SW480 (cell line): Measurements from ENCODE around the gene PQBP1.

ENCODE experiments used
- DNase-seq: peaks from one replicate; pipeline ENCODE4 v3.0.0-alpha.2; 2016; ENCODE audit warnings: low spot score

PQBP1 gene

GRCh38 chrX:48902135-48902534, 4.4 kb downstream of the PQBP1 start:
- no peak for DNase-seq

DNA sequence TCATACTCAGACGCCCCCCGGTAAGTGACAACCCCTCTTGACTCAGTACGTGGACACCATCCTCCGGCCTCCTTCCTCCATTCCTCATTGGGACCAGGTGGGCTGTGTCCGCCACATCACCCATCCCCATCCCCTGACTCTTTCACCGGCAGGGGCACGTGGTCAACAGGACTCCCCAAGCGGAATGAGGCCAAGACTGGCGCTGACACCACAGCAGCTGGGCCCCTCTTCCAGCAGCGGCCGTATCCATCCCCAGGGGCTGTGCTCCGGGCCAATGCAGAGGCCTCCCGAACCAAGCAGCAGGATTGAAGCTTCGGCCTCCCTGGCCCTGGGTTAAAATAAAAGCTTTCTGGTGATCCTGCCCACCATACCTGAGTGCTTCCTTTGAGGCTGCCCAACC, 5.0 kb downstream of the PQBP1 start:
- DNase-seq: no peak

GRCh38 chrX:48903290-48903689, 5.6 kb downstream of the PQBP1 start:
- no peak for DNase-seq

DNA sequence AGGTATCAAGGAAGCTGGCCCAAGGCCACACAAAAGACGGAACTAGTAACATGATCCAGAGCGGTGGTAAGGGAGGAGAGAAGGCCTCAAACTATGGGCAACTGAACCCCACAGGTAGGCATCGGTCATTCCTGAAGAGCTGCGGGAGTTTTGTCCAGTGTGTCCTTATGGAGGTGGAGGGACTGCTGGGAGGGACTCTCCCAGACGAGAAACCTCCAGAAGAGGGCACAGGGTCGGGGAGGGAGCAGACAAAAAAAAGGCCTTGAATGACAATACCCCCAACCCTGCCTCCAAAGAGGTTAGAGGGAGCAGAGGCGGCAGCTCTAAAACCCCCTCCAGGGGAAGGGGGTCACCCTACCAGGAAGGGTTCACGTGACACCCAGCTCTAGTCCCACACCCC, 6.5 kb downstream of the PQBP1 start:
- no peak for DNase-seq

DNA sequence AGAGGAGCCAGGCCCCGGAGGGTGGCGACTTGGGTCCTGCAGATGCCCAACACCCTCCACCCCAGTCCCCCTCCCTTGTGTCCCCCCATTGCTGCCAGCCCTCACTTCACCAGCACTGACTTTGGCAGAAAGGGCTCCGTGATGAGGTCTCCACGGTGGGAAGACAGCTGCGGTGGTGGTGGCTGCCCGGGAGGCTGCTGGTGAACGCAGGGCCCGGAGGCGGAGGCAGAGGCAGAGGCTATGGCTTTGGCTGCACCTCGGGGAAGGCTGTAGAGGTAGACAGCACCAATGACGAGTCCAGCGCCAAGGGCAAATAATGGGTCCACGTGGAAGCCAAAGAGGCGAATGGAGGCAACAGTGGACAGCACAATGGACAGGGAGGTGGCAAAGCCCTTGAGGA, 6.9 kb downstream of the PQBP1 start:
- no peak for DNase-seq

DNA sequence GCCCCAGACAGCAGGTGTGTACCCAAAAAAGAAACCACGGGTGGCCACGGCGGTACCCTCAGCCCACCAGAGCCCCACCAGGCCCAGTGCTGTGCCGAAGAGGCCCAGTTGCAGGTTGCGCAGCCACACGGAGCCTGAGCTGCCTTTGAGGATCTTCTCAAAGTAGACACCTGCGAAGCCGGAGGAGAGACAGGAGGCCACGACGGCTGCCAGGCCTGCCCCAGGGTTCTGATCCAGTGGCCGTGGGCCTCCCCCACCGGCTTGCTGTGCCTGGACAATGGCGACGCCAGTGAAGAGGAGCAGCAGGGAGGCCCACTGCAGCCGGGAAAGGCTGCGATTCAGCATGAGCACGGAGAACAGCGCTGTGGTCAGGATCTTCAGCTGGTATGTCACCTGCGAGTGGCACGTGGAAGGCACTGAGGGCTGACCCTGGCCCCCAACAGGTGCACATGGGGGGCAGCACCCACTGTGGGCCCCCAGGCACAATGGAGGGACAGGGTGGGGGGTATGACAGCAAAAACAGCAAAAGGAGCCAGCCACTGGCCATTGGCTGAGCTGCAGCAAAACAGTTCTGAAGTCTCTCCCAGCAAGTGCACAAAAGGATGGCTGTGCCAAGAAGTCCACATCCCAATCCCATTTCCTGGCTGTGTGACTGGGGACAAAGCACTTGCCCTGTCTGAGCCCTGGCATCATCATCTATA, 7.5 kb downstream of the PQBP1 start:
- DNase-seq: no peak

DNA sequence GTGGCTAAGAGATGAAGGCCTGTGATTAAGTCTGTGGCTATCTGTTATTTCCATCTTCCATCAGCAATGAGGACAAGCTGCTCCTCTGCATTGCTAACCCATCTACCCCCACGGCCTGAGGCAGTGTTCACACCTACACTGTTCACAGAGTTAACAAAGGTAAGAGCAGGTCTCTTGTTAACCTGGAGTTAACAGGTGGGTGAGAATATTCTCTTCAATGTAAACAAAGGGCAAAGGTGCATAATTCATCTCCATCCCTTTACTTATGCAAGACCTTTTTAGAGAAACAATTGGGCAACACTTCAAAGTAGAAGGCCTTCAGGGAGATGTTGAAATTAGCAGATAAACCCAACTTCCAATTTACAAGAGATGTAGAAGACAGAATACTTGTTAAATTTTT, 10.9 kb downstream of the PQBP1 start:
- no peak for DNase-seq

DNA sequence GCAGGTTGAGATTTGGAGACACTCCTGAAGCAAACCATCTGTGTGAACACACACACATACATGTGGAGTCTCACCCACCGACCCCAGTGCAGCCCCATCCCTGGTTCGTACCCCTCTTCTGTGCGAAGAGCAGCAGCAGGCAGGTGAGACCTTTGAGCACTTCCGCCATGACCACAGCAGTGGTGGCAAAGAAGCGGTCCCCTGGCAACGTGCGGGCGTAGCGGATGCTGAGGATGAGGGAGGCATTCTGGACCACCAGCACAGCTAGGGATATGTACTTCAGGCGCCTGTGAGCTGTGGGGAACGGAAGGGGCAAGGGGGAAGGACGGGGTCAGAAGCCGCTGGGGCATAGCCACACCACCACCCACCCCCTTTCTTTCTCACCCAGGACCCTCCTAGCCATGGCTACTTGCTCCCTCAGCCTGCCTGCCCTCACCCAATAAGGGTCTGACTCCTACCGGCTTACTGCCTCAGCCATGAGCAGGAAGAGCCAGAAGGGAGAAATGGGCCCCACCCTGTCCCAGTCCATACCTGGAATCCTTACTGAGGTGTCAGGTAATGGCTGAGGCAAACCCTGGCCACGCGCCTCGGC, 12.1 kb downstream of the PQBP1 start:
- DNase-seq: no peak

DNA sequence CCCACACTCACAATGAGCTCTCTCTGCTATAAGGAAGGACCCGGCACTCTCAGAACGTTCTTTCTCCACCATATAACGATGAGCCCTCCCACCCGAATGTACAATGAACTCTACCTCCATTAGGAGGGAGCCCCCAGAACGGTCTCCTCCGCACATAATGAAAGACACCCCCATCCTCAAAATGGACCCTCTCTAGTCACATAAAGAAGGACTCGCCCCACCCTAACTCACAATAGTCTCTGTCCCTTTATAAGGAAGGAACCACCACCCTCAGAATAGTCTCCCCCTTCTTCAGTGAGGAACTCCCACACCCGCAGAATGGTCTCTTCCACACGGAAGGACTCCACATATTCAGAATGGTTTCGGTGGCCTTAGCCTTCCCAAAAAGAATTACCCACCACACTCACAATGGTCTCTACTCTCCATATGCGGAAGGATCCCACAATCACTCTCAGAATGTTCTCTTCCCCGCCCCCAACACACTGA, 13.2 kb downstream of the PQBP1 start:
- DNase-seq: peak; percentile 17

GRCh38 chrX:48911412-48912182, 13.9 kb downstream of the PQBP1 start, which contains the start of gene SLC35A2:
Gene SLC35A2 (minus strand): TSS chrX:48911646. CDS start chrX:48911636, 10 bp downstream.
- peak; percentile 94 for DNase-seq

GRCh38 chrX:48913605-48914366, 16.1 kb downstream of the PQBP1 start:
- no peak for DNase-seq

DNA sequence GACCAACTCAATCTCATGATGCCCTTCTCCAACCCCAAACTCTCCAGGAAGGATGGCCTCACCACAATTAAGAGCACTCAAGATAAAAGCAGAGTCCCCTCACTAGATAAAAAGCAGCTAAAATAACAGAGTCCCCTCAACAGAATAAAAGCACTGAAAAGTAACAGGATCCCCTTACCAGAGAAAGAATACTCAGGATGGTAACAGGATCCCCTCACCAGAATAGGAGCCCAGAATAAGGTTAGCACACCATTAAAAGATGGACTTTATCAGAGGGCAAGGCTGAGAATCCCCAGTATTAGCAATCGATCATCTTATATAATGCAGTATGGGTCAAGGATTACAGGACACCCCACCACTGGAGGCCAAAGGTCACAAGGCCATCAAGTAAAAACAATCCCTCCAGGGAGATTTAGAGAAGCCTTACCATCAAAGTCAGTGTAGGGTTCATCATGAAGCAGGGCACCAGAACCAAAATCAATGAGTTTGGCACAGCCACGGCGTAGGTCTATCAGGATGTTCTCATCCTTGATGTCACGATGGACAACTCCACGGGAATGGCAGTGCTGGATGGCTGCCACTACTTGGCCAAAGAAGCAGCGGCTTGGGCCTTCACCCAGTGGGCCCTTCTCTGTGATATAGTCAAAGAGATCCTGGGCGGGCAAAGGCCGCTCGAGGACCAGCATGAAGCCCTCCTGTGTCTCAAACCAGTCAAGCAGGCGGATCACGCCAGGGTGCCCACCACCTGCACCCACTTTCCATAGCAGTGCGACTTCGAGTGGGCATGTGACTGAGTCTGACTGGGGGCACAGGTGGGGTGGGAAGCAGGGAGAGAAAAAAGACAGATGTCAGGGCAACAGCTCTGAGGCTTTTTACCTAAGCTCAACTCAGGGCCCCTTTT, 17.1 kb downstream of the PQBP1 start:
- no peak for DNase-seq

DNA sequence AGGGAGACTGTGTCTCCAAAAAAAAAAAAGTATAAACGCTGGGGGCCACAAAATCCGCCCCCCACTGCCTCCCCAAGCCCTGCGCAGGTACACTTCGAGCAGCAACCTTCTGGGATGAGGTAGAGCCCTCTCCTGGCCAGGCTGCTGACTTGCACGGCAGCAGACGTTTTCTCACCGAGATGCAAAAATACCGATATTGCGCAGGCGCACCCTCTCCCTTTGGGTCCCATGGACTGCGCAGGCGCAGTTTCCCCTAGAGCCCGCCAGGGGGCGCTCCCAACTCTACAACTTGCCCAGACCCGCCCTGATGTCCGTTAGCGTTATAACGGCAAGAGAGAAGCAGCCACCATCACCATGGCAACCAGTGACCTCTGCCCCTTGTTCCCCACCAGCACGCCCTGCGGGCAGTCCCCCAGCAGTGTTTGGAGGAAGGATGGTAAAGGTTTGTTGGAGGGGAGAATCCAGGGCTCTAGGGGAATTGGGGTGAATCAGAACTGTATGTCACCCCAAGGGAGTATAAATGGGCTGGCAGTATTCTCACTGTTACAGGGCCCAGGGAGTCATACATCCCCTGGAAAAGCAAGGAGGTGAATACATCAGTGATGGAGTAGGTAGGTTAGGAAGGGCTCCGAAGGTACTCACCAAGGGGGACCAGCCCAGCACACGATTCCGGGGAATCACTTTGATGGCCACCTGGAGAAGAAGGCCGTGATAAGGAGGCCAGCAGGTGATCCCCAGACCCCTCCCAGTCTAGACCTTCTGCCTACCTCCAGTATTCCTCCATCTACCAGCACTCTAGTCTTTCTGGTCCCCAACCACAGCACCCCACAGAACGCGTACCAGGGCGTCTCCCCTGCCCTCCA, 19.6 kb downstream of the PQBP1 start:
- DNase-seq: peak; percentile 91

DNA sequence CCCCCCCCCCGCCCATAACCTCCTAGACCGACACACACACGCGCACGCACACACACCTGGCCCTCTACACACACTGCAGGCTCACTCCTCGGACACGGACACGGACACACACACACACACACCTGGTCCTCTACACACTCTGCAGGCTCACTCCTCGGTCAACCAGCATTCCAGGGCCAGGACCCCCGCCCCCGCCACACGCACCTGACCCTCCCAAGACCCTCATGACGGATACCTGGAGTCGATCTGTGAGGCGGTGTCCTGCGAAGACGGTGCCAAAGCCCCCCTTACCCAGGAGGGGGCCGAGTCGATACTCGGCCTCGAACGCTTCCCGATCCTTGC, 20.5 kb downstream of the PQBP1 start:
- no peak for DNase-seq

- peak; percentile 97 for DNase-seq
These were observed 21.1 kb downstream of the PQBP1 start, which contains the start of gene PIM2 for GRCh38 chrX:48918643-48919340. Gene PIM2 (minus strand): TSS chrX:48919024. CDS start chrX:48918834, 190 bp downstream.

DNA sequence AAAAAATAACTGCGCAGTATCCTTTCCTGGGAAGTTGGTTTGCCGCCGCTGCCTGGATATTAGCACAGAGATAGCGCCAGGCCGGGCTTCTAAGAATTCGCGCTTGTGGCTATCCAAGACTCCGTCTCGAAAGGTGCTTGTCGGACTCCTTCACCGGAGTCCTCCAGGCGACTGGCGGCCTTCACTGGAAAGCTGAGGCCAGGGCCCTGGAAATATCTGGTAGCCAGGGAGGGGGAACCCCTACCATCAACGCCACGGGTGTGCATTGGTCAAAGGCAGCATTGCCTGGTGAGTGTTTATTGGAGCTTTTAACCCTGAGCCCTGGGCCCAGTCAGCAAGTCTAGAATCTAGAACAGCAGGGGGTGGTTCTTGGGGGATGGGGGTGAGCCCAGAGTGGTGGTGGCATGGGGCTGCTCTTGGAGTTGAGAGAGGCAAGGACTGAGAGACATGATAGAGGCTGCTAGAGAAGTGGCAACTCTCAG, 21.7 kb downstream of the PQBP1 start:
- no peak for DNase-seq

- no peak for DNase-seq
These were observed 22.4 kb downstream of the PQBP1 start for GRCh38 chrX:48919947-48920717.

- no peak for DNase-seq
These were observed 23.0 kb downstream of the PQBP1 start for GRCh38 chrX:48920718-48921104.

DNA sequence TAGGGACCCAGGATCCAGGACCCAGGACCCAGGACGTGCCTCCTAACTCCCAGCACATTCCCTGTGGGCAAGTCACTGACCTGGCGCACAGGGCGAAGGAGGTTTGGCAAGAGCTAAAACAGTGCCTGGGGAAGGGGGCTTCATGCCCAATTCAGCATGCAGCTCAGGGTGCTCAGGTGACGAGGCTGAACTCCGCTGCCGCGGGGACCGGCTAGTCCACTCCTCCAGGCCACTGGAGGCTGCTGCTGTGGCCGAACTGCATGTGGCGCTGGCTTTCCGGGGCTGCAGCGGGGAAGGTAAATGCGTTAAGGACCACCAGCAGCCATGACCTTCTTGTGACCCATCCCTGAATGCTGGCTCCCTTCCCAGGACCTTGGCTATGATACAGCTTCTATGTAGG, 26.0 kb downstream of the PQBP1 start:
- DNase-seq: no peak
